Measurements from ENCODE around the gene GP9. TPM values are rescaled to one million over a fixed set of nuclear protein-coding genes. Genes with fewer than 3 reads are reported as not detected.

Gene GP9
- polyA plus RNA-seq, 3 donors, result 1.3 to 2.1 (median 1.4) TPM

GRCh38 chr3:129025691-129026435 is 34.7 kb upstream of the GP9 start:
- DNase-seq (ENCODE audit: extremely low read depth in 1 of 11, low read depth in 9 of 11, low spot score in 4 of 11), result no peak

- DNase-seq (ENCODE audit: extremely low read depth in 1 of 11, low read depth in 9 of 11, low spot score in 4 of 11), result peak in 10 of 11 donors; percentile 70 to 90 (median 86)
Measured at GRCh38 chr3:129026728-129027543, 33.6 kb upstream of the GP9 start.

- DNase-seq (ENCODE audit: extremely low read depth in 1 of 11, low read depth in 9 of 11, low spot score in 4 of 11), result no peak
Measured at GRCh38 chr3:129027544-129027880, 33.1 kb upstream of the GP9 start.

- DNase-seq (ENCODE audit: extremely low read depth in 1 of 11, low read depth in 9 of 11, low spot score in 4 of 11), result no peak
Measured at GRCh38 chr3:129028866-129029265, 31.7 kb upstream of the GP9 start.

- no peak for DNase-seq (ENCODE audit: extremely low read depth in 1 of 11, low read depth in 9 of 11, low spot score in 4 of 11)
Measured at GRCh38 chr3:129030611-129031010, 30.0 kb upstream of the GP9 start.

GRCh38 chr3:129031476-129032215 is 28.9 kb upstream of the GP9 start:
- no peak for DNase-seq (ENCODE audit: extremely low read depth in 1 of 11, low read depth in 9 of 11, low spot score in 4 of 11)

GRCh38 chr3:129032716-129033115 is 27.9 kb upstream of the GP9 start:
- no peak for DNase-seq (ENCODE audit: extremely low read depth in 1 of 11, low read depth in 9 of 11, low spot score in 4 of 11)

GRCh38 chr3:129033151-129033550 is 27.4 kb upstream of the GP9 start:
- no peak for DNase-seq (ENCODE audit: extremely low read depth in 1 of 11, low read depth in 9 of 11, low spot score in 4 of 11)

GRCh38 chr3:129033633-129034321 is 26.8 kb upstream of the GP9 start:
- DNase-seq (ENCODE audit: extremely low read depth in 1 of 11, low read depth in 9 of 11, low spot score in 4 of 11), result no peak

GRCh38 chr3:129034642-129035041 is 25.9 kb upstream of the GP9 start:
- DNase-seq (ENCODE audit: extremely low read depth in 1 of 11, low read depth in 9 of 11, low spot score in 4 of 11), result no peak

- no peak for DNase-seq (ENCODE audit: extremely low read depth in 1 of 11, low read depth in 9 of 11, low spot score in 4 of 11)
Measured at GRCh38 chr3:129035360-129036221, 25.0 kb upstream of the GP9 start.

GRCh38 chr3:129036222-129037092 is 24.1 kb upstream of the GP9 start:
- DNase-seq (ENCODE audit: extremely low read depth in 1 of 11, low read depth in 9 of 11, low spot score in 4 of 11), result no peak

GRCh38 chr3:129037093-129037419 is 23.5 kb upstream of the GP9 start:
- no peak for DNase-seq (ENCODE audit: extremely low read depth in 1 of 11, low read depth in 9 of 11, low spot score in 4 of 11)

GRCh38 chr3:129038121-129038855 is 22.3 kb upstream of the GP9 start:
- DNase-seq (ENCODE audit: extremely low read depth in 1 of 11, low read depth in 9 of 11, low spot score in 4 of 11), result no peak

- DNase-seq (ENCODE audit: extremely low read depth in 1 of 11, low read depth in 9 of 11, low spot score in 4 of 11), result no peak
Measured at GRCh38 chr3:129039271-129040038, 21.1 kb upstream of the GP9 start.

- DNase-seq (ENCODE audit: extremely low read depth in 1 of 11, low read depth in 9 of 11, low spot score in 4 of 11), result no peak
Measured at GRCh38 chr3:129040039-129040336, 20.6 kb upstream of the GP9 start.

All from renal cortex interstitium (tissue), 11 donors.